SHP77 (cell line): ENCODE results near the gene LRATD1.

ENCODE experiments used
- DNase-seq, 2 experiments: peaks; one replicate each; lab custom pipeline; 2025; lab: John Stamatoyannopoulos, UW

LRATD1 gene

GRCh38 chr2:14633461-14634181, 1.1 kb downstream of the LRATD1 start:
- peak in 1 of 2 experiments; percentile 52 for DNase-seq

GRCh38 chr2:14634182-14634488, 1.6 kb downstream of the LRATD1 start:
- no peak for DNase-seq

- peak; percentile 87 to 96 for DNase-seq
Observed at GRCh38 chr2:14634489-14635390, 2.2 kb downstream of the LRATD1 start.

- peak; percentile 96 to 97 for DNase-seq
Observed at GRCh38 chr2:14635391-14635871, 2.9 kb downstream of the LRATD1 start.

- no peak for DNase-seq
Observed at GRCh38 chr2:14638488-14638887, 6.0 kb downstream of the LRATD1 start.

GRCh38 chr2:14641116-14641515, 8.6 kb downstream of the LRATD1 start:
- no peak for DNase-seq

GRCh38 chr2:14642499-14642898, 10.0 kb downstream of the LRATD1 start:
- no peak for DNase-seq

GRCh38 chr2:14647714-14648113, 15.2 kb downstream of the LRATD1 start:
- DNase-seq = no peak

GRCh38 chr2:14650066-14650465, 17.5 kb downstream of the LRATD1 start:
- no peak for DNase-seq

GRCh38 chr2:14654835-14655282, 22.3 kb downstream of the LRATD1 start:
- no peak for DNase-seq

GRCh38 chr2:14656146-14656545, 23.6 kb downstream of the LRATD1 start:
- DNase-seq = no peak

GRCh38 chr2:14661163-14661562, 28.6 kb downstream of the LRATD1 start:
- no peak for DNase-seq

- DNase-seq = no peak
Observed at GRCh38 chr2:14673351-14673875, 40.9 kb downstream of the LRATD1 start.

GRCh38 chr2:14675489-14675888, 43.0 kb downstream of the LRATD1 start:
- DNase-seq = no peak

- DNase-seq = no peak
Observed at GRCh38 chr2:14676371-14676770, 43.9 kb downstream of the LRATD1 start.

GRCh38 chr2:14677039-14677438, 44.5 kb downstream of the LRATD1 start:
- no peak for DNase-seq

GRCh38 chr2:14678761-14679160, 46.2 kb downstream of the LRATD1 start:
- no peak for DNase-seq

GRCh38 chr2:14681608-14682007, 49.1 kb downstream of the LRATD1 start:
- no peak for DNase-seq
